Upper lobe of right lung (tissue), 1 donor: ENCODE measurements around the gene PCCA. TPM values are rescaled to one million over a fixed set of nuclear protein-coding genes. Genes with fewer than 3 reads are reported as not detected.

Source experiments
- ATAC-seq: fragments of 200-7000 bp; cut with Tn5 transposase; one replicate; pipeline ENCODE4 v1.9.1; 2020; ENCODE audit warnings: mild to moderate bottlenecking, moderate library complexity
- DNase-seq: peaks from one replicate; pipeline ENCODE4 v3.0.0-alpha.2; 2020
- H3K27ac ChIP-seq: fragments of 200-600 bp; one replicate; pipeline ENCODE4 v1.8.0; 2022
- H3K27me3 ChIP-seq: fragments of 200-600 bp; one replicate; pipeline ENCODE4 v1.8.0; 2022; ENCODE audit warnings: mild to moderate bottlenecking
- H3K36me3 ChIP-seq: fragments of 200-600 bp; one replicate; pipeline ENCODE4 v1.8.0; 2022
- H3K4me1 ChIP-seq: fragments of 200-600 bp; one replicate; pipeline ENCODE4 v1.8.0; 2022
- H3K4me3 ChIP-seq: fragments of 200-600 bp; one replicate; pipeline ENCODE4 v1.8.0; 2022; ENCODE audit warnings: mild to moderate bottlenecking
- H3K9me3 ChIP-seq: fragments of 200-600 bp; one replicate; pipeline ENCODE4 v1.8.0; 2022
- CTCF ChIP-seq: fragments of 200-600 bp; IDR thresholded peaks from one replicate; pipeline ENCODE4 v1.8.0; 2022; ENCODE audit warnings: antibody characterized with exemption
- intact Hi-C: fragments of 100-400 bp; cut with DNase I; formaldehyde crosslinking; loops from one replicate; pipeline ENCODE4 v1.11.0; 2022
- total RNA-seq: library from RNA; stranded (reverse); fragmentation: NEBNext Ultra II Directional; extraction: Animal tissue kit (Norgen Biotek cat#: 25700); gene quantifications from one replicate; pipeline ENCODE4 v1.2.1, GENCODE V29; 2021
- donor health status: DM: no; HTN: yes; CAD: no; lungs with severe emphysema.

PCCA gene
- total RNA-seq, 1 donor from 2014 or later: 34.7 TPM

- no peak for DNase-seq
- intact Hi-C loops: no loop called here
- Histone ChIP-seq H3K27me3 (no peaks in the 10 kb centered on the region), H3K27ac (no peak overlapping the region), H3K9me3 (no peaks in the 10 kb centered on the region), H3K36me3 (no peaks in the 10 kb centered on the region), H3K4me3 (no peak overlapping the region), H3K4me1 (no peaks in the 10 kb centered on the region)
- TF ChIP-seq CTCF: no peak
- ATAC-seq: no peak
These were observed 94.1 kb downstream of the PCCA start for GRCh38 chr13:100182900-100183490.

GRCh38 chr13:100184095-100184494 is 95.2 kb downstream of the PCCA start:
- Histone ChIP-seq H3K27ac (no peak overlapping the region), H3K4me3 (no peak overlapping the region), H3K36me3 (no peaks in the 10 kb centered on the region), H3K4me1 (no peaks in the 10 kb centered on the region), H3K27me3 (no peaks in the 10 kb centered on the region), H3K9me3 (no peaks in the 10 kb centered on the region)
- ATAC-seq (no peak), DNase-seq (no peak)
- TF ChIP-seq CTCF: no peak
- intact Hi-C loops: no loop called here

- no peaks in the 10 kb centered on the region for H3K36me3 ChIP-seq
- no peaks in the 10 kb centered on the region for H3K9me3 ChIP-seq
- DNase-seq: no peak
- H3K27ac ChIP-seq: no peak overlapping the region
- ATAC-seq: no peak
- no peaks in the 10 kb centered on the region for H3K4me1 ChIP-seq
- no peak for TF ChIP-seq CTCF
- H3K27me3 ChIP-seq: no peaks in the 10 kb centered on the region
- H3K4me3 ChIP-seq: no peak overlapping the region
- intact Hi-C loops: no loop called here
These were observed 106.7 kb downstream of the PCCA start for GRCh38 chr13:100195568-100195967.

GRCh38 chr13:100196375-100196774 is 107.5 kb downstream of the PCCA start:
- no peaks in the 10 kb centered on the region for H3K36me3 ChIP-seq
- H3K27ac ChIP-seq: no peak overlapping the region
- no peak for TF ChIP-seq CTCF
- no peaks in the 10 kb centered on the region for H3K27me3 ChIP-seq
- ATAC-seq (no peak), DNase-seq (no peak)
- no peak overlapping the region for H3K4me3 ChIP-seq
- intact Hi-C loops: no loop called here
- H3K9me3 ChIP-seq: no peaks in the 10 kb centered on the region
- no peaks in the 10 kb centered on the region for H3K4me1 ChIP-seq

GRCh38 chr13:100197116-100197515 is 108.2 kb downstream of the PCCA start:
- intact Hi-C loops: no loop called here
- DNase-seq: no peak
- no peak overlapping the region for H3K27ac ChIP-seq
- no peaks in the 10 kb centered on the region for H3K9me3 ChIP-seq
- H3K4me3 ChIP-seq: no peak overlapping the region
- H3K27me3 ChIP-seq: no peaks in the 10 kb centered on the region
- ATAC-seq: no peak
- TF ChIP-seq CTCF: no peak
- no peaks in the 10 kb centered on the region for H3K4me1 ChIP-seq
- H3K36me3 ChIP-seq: no peaks in the 10 kb centered on the region
